IMR-90 (cell line): ENCODE measurements around the gene LRFN2. TPM values are rescaled to one million over a fixed set of nuclear protein-coding genes. Genes with fewer than 3 reads are reported as not detected.

Experiments
- ATAC-seq: fragments of 200-7000 bp; cut with Tn5 transposase; 2 replicates; pipeline ENCODE4 v1.9.1; 2020; ENCODE audit warnings: low read depth, mild to moderate bottlenecking, moderate library complexity
- BruUV-seq: library from RNA; stranded (reverse); fragments of 400-500 nt; replicated peaks from 2 replicates; lab custom pipeline; 2021; lab: Mats Ljungman, UMichigan
- CTCF ChIA-PET: fragments of 300-600 bp; formaldehyde crosslinking; extraction: SDS; loops from one replicate; lab custom pipeline; 2021; ENCODE audit warnings: antibody characterized with exemption; lab: Yijun Ruan, JAX
- POLR2A ChIA-PET: fragments of 300-600 bp; sonication (Branson Sonifier 250); formaldehyde crosslinking; loops from one replicate; lab custom pipeline; 2022; ENCODE audit warnings: antibody characterized with exemption; ENCODE audit not compliant: unreplicated experiment; lab: Charles Lee
- DNase-seq: peaks from one replicate; pipeline ENCODE4 v3.0.0; 2013
- H2AFZ ChIP-seq: replicated peaks from 2 replicates; pipeline ENCODE3; 2013; ENCODE audit warnings: low read length, mild to moderate bottlenecking; ENCODE audit not compliant: poor library complexity
- H2AK5ac ChIP-seq: 2 replicates; pipeline ENCODE4 v1.6.1; 2013; ENCODE audit warnings: low read depth, low read length, inconsistent platforms
- H2AK9ac ChIP-seq: replicated peaks from 2 replicates; pipeline ENCODE3; 2013; ENCODE audit warnings: mild to moderate bottlenecking, low read depth, low read length, moderate library complexity; ENCODE audit not compliant: poor library complexity
- H2BK120ac ChIP-seq: 2 replicates; pipeline ENCODE4 v1.6.1; 2013; ENCODE audit warnings: low read depth, low read length, inconsistent platforms
- H2BK15ac ChIP-seq: 3 replicates; pipeline ENCODE4 v1.6.1; 2013; ENCODE audit warnings: low read depth, low read length, inconsistent platforms
- H2BK20ac ChIP-seq: 2 replicates; pipeline ENCODE4 v1.6.1; 2013; ENCODE audit warnings: low read depth, mild to moderate bottlenecking, inconsistent platforms, low read length, moderate library complexity
- H2BK5ac ChIP-seq: 2 replicates; pipeline ENCODE4 v1.6.1; 2013; ENCODE audit warnings: mild to moderate bottlenecking, low read depth, low read length, inconsistent platforms; ENCODE audit not compliant: poor library complexity, severe bottlenecking
- H3K14ac ChIP-seq: replicated peaks from 2 replicates; pipeline ENCODE4 v1.6.1; 2013; ENCODE audit warnings: low read depth, low read length, inconsistent platforms
- H3K18ac ChIP-seq: 2 replicates; pipeline ENCODE4 v1.6.1; 2013; ENCODE audit warnings: low read depth, low read length, control low read depth
- H3K23ac ChIP-seq: 2 replicates; pipeline ENCODE4 v1.6.1; 2013; ENCODE audit warnings: low read depth, low read length, inconsistent platforms
- H3K27ac ChIP-seq: 2 replicates; pipeline ENCODE4 v1.5.1; 2013; ENCODE audit warnings: mild to moderate bottlenecking, control low read depth, low read length; ENCODE audit not compliant: insufficient read depth
- H3K27me3 ChIP-seq: 2 replicates; pipeline ENCODE4 v1.6.1; 2013; ENCODE audit warnings: low read length; ENCODE audit not compliant: control insufficient read depth, insufficient read depth
- H3K36me3 ChIP-seq: 2 replicates; pipeline ENCODE4 v1.6.1; 2013; ENCODE audit warnings: low read length, mixed read lengths; ENCODE audit not compliant: control insufficient read depth, insufficient read depth
- H3K4ac ChIP-seq: 2 replicates; pipeline ENCODE4 v1.6.1; 2013; ENCODE audit warnings: low read depth, low read length, inconsistent platforms
- H3K4me1 ChIP-seq: 2 replicates; pipeline ENCODE4 v1.6.1; 2013; ENCODE audit warnings: low read length, mixed read lengths; ENCODE audit not compliant: control insufficient read depth, insufficient read depth
- H3K4me2 ChIP-seq: 2 replicates; pipeline ENCODE4 v1.6.1; 2013; ENCODE audit warnings: low read depth, mild to moderate bottlenecking, control low read depth, low read length, moderate library complexity
- H3K4me3 ChIP-seq: 2 replicates; pipeline ENCODE4 v1.5.1; 2013; ENCODE audit warnings: low read depth, mild to moderate bottlenecking, control low read depth, low read length, moderate library complexity; ENCODE audit not compliant: insufficient read depth
- H3K56ac ChIP-seq: 2 replicates; pipeline ENCODE4 v1.6.1; 2013; ENCODE audit warnings: low read length, inconsistent platforms; ENCODE audit not compliant: insufficient read depth; ENCODE audit errors: extremely low read depth
- H3K79me1 ChIP-seq, 2 experiments: 2 replicates each; pipeline ENCODE4 v1.6.1; 2013; ENCODE audit warnings: low read length in 2 of 2, inconsistent platforms in 1 of 2, low read depth in 1 of 2
- H3K9ac ChIP-seq: 2 replicates; pipeline ENCODE4 v1.6.1; 2013; ENCODE audit warnings: low read depth, low read length, control low read depth
- H3K9me1 ChIP-seq: 2 replicates; pipeline ENCODE4 v1.6.1; 2013; ENCODE audit warnings: low read length, inconsistent platforms; ENCODE audit not compliant: insufficient read depth
- H3K9me3 ChIP-seq: 2 replicates; pipeline ENCODE4 v1.6.1; 2013; ENCODE audit warnings: low read length; ENCODE audit not compliant: control insufficient read depth, insufficient read depth
- H4K20me1 ChIP-seq: 2 replicates; pipeline ENCODE4 v1.6.1; 2013; ENCODE audit warnings: low read length, inconsistent platforms; ENCODE audit not compliant: insufficient read depth
- H4K5ac ChIP-seq: 2 replicates; pipeline ENCODE4 v1.6.1; 2013; ENCODE audit warnings: mild to moderate bottlenecking, low read depth, low read length, control low read depth
- H4K8ac ChIP-seq, 2 experiments: 2 replicates each; pipeline ENCODE4 v1.6.1; 2013; ENCODE audit warnings: low read depth in 2 of 2, low read length in 2 of 2, control low read depth in 1 of 2, inconsistent platforms in 1 of 2
- H4K91ac ChIP-seq: 2 replicates; pipeline ENCODE4 v1.6.1; 2013; ENCODE audit warnings: low read depth, low read length, inconsistent platforms; ENCODE audit not compliant: insufficient read depth
- POLR2A ChIP-seq: IDR thresholded peaks from 2 replicates; pipeline ENCODE4 v1.6.1; 2012; ENCODE audit warnings: mild to moderate bottlenecking, low read depth, low read length
- RAD21 ChIP-seq: IDR thresholded peaks from 2 replicates; pipeline ENCODE4 v1.6.1; 2012; ENCODE audit warnings: low read length, improper control_type of control experiment
- WGBS, 2 experiments: methylation state at CpG; one replicate each; pipeline versions ENCODE4 v1.1.5 to v1.1.7; 2013; ENCODE audit warnings: missing lambda C conversion rate in 2 of 2; ENCODE audit not compliant: insufficient read length in 1 of 2; ENCODE audit errors: extremely low coverage in 2 of 2; 5-methylcytosine and 5-hydroxymethylcytosine counted together
- dilution Hi-C: fragments of 300-500 bp; cut with HindIII; formaldehyde crosslinking; loops from one replicate; pipeline ENCODE4 v1.14.3; 2018; ENCODE audit warnings: low sequenced_read_pairs; ENCODE audit not compliant: unreplicated experiment
- in situ Hi-C: fragments of 300-500 bp; cut with MboI; formaldehyde crosslinking; loops from 3 replicates; pipeline ENCODE4 v1.14.3; 2019; ENCODE audit warnings: low sequenced_read_pairs, inconsistent platforms, mixed read lengths
- intact Hi-C: fragments of 100-400 bp; cut with micrococcal nuclease; formaldehyde crosslinking; loops from 2 replicates; pipeline ENCODE4 v1.10.0; 2022
- polyA plus RNA-seq, 3 experiments: library from polyadenylated mRNA; depleted of rRNA; stranded (reverse); fragments of >200 nt; gene quantifications; 2 replicates each; pipeline ENCODE4 v1.2.3, GENCODE V29; 2012; ENCODE audit warnings: low replicate concordance in 1 of 3
- total RNA-seq: library from RNA; depleted of rRNA; stranded (reverse); fragments of >200 nt; gene quantifications from 2 replicates; pipeline ENCODE4 v1.2.3, GENCODE V29; 2012

LRFN2 gene
- total and polyA plus RNA-seq, 2 of the 4 experiments (the other 2 are of a cell fraction): not detected

DNA sequence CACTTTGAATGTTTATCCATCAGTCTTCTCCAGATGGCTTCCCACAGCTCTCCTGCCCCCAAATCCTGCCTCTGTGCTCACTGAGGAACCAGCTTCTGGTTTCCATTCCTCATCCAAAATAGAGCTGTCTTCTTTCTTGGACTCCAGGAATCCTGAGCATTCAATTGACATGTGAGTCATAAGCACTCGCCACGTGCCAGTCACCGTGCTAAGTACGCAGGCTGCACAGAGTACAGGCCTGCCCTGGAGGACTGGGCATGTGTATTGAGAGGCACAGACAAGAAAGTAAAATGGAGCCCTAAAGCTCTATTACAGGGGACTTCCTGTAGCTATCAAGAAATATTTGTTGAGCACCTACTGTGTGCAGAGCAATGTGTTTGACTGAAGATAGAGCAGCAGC lies 39.7 kb upstream of the LRFN2 start:
- Histone ChIP-seq H2BK15ac (no peak overlapping the region), H3K4ac (no peak overlapping the region), H2BK5ac (no peak overlapping the region), H2AK9ac (no peak overlapping the region), H3K9me3 (no peaks in the 10 kb centered on the region), H3K23ac (no peak overlapping the region), H3K4me2 (no peak overlapping the region), H3K56ac (no peak overlapping the region), H3K9ac (no peak overlapping the region), H4K91ac (no peak overlapping the region), H3K27ac (no peak overlapping the region), H2BK20ac (no peak overlapping the region), H3K18ac (no peak overlapping the region), H2BK120ac (no peak overlapping the region), H3K14ac (no peak overlapping the region), H4K5ac (no peak overlapping the region), H2AK5ac (no peak overlapping the region), H3K9me1 (no peaks in the 10 kb centered on the region), H4K8ac (no peak overlapping the region), H3K4me3 (no peak overlapping the region), H4K20me1 (no peaks in the 10 kb centered on the region), H2AFZ (no peak overlapping the region), H3K36me3 (no peaks in the 10 kb centered on the region), H3K4me1 (no peaks in the 10 kb centered on the region), H3K79me1 (no peaks in the 10 kb centered on the region), H3K27me3 (no peaks in the 10 kb centered on the region; the same call in 1 of the 2 replicates)
- intact Hi-C loops (no loop called here), dilution Hi-C loops (no loop called here), in situ Hi-C loops (no loop called here)
- BruUV-seq: no TSS peak
- no peak for DNase-seq
- CTCF ChIA-PET: no interaction called here
- WGBS, 2 experiments: 82% methylated on average over 4 of the region's 4 CpGs; no CpG with 5 or more reads in 1 of the 2 experiments
- ATAC-seq: no peak
- POLR2A ChIA-PET: no interaction called here
- TF ChIP-seq RAD21 (no peak), POLR2A (no peak)
